HG03457 (cell line): Measurements from ENCODE around the gene FEZ2.

Source experiments
- ATAC-seq: cut with Tn5 transposase; IDR thresholded peaks from one replicate; pipeline ENCODE4 v1.9.1; 2021; ENCODE audit warnings: moderate number of reproducible peaks; ENCODE audit not compliant: unreplicated experiment

FEZ2 gene

GRCh38 chr2:36564377-36564930, 33.5 kb downstream of the FEZ2 start:
- ATAC-seq = no peak

GRCh38 chr2:36562973-36563532, 34.9 kb downstream of the FEZ2 start:
- no peak for ATAC-seq

GRCh38 chr2:36562240-36562639, 35.7 kb downstream of the FEZ2 start:
- ATAC-seq = no peak

GRCh38 chr2:36561237-36561944, 36.6 kb downstream of the FEZ2 start:
- ATAC-seq = no peak

GRCh38 chr2:36560726-36561125, 37.2 kb downstream of the FEZ2 start:
- ATAC-seq = no peak

- no peak for ATAC-seq
Observed at GRCh38 chr2:36559221-36559942, 38.6 kb downstream of the FEZ2 start.

- no peak for ATAC-seq
Observed at GRCh38 chr2:36556842-36557241, 41.1 kb downstream of the FEZ2 start.

- no peak for ATAC-seq
Observed at GRCh38 chr2:36555789-36556188, 42.2 kb downstream of the FEZ2 start.

- no peak for ATAC-seq
Observed at GRCh38 chr2:36554531-36554930, 43.4 kb downstream of the FEZ2 start.

GRCh38 chr2:36553683-36554082, 44.3 kb downstream of the FEZ2 start:
- ATAC-seq = no peak

GRCh38 chr2:36550006-36550405, 48.0 kb downstream of the FEZ2 start:
- ATAC-seq = no peak

GRCh38 chr2:36549165-36549574, 48.8 kb downstream of the FEZ2 start:
- ATAC-seq = no peak

GRCh38 chr2:36547906-36548305, 50.1 kb downstream of the FEZ2 start:
- no peak for ATAC-seq

- no peak for ATAC-seq
Observed at GRCh38 chr2:36545871-36546416, 52.0 kb downstream of the FEZ2 start.

- no peak for ATAC-seq
Observed at GRCh38 chr2:36544638-36545338, 53.2 kb downstream of the FEZ2 start.

GRCh38 chr2:36541891-36542595, 55.9 kb downstream of the FEZ2 start:
- ATAC-seq = no peak

- ATAC-seq = no peak
Observed at GRCh38 chr2:36540986-36541754, 56.8 kb downstream of the FEZ2 start.

- ATAC-seq = peak; percentile 80
Observed at GRCh38 chr2:36539631-36540030, 58.3 kb downstream of the FEZ2 start.

- no peak for ATAC-seq
Observed at GRCh38 chr2:36538335-36538734, 59.6 kb downstream of the FEZ2 start.

- ATAC-seq = no peak
Observed at GRCh38 chr2:36536776-36537175, 61.2 kb downstream of the FEZ2 start.
